H1 (cell line): ENCODE results near the gene NXPH2. TPM values are rescaled to one million over a fixed set of nuclear protein-coding genes. Genes with fewer than 3 reads are reported as not detected.

Experiments used
- CHD1 ChIP-seq: IDR thresholded peaks from 2 replicates; pipeline ENCODE4 v1.6.1; 2012; ENCODE audit warnings: low read depth, low read length, improper control_type of control experiment
- GTF2F1 ChIP-seq: IDR thresholded peaks from 2 replicates; pipeline ENCODE4 v1.6.1; 2012; ENCODE audit warnings: low read depth, low read length, improper control_type of control experiment, borderline replicate concordance
- KDM4A ChIP-seq: IDR thresholded peaks from one replicate; pipeline ENCODE4 v1.7.1; 2012; ENCODE audit warnings: low read depth, mild to moderate bottlenecking, moderate library complexity, low read length, inconsistent platforms; ENCODE audit not compliant: severe bottlenecking
- POLR2A ChIP-seq, 2 experiments: IDR thresholded peaks; 1 replicate in 1 of 2; 2 replicates in 1 of 2; pipeline ENCODE4 v1.6.1; 2011; ENCODE audit warnings: low read depth in 2 of 2, low read length in 2 of 2, mild to moderate bottlenecking in 2 of 2; ENCODE audit errors: control extremely low read depth in 1 of 2
- SIN3A ChIP-seq, 2 experiments: IDR thresholded peaks in 1 of 2; conservative IDR thresholded peaks in 1 of 2; 2 replicates each; pipeline ENCODE4 v1.6.1; 2011 to 2012; ENCODE audit warnings: low read length in 2 of 2, improper control_type of control experiment in 1 of 2, low read depth in 1 of 2, mild to moderate bottlenecking in 1 of 2
- SIRT6 ChIP-seq: IDR thresholded peaks from one replicate; pipeline ENCODE4 v1.7.1; 2012; ENCODE audit warnings: low read length, inconsistent platforms
- SIX5 ChIP-seq: IDR thresholded peaks from 2 replicates; pipeline ENCODE4 v1.6.1; 2011; ENCODE audit warnings: mild to moderate bottlenecking, low read depth, low read length
- SUZ12 ChIP-seq: fragments of 200-600 bp; sonication (generic); IDR thresholded peaks from 2 replicates; pipeline ENCODE4 v1.6.1; 2012; ENCODE audit warnings: mild to moderate bottlenecking, inconsistent platforms, low read length, moderate library complexity, mixed read lengths
- TCF12 ChIP-seq: IDR thresholded peaks from 2 replicates; pipeline ENCODE4 v1.6.1; 2011; ENCODE audit warnings: low read depth, mild to moderate bottlenecking, low read length
- polyA plus RNA-seq, 7 experiments: library from polyadenylated mRNA; depleted of rRNA in 3 of 7; stranded (reverse) in 5 of 7; unstranded in 2 of 7; fragments of >200 nt in 5 of 7; fragments of 200-250 nt in 2 of 7; gene quantifications; 1 replicate in 5 of 7; 2 replicates in 1 of 7; 4 replicates in 1 of 7; pipeline versions ENCODE4 v1.2.1 to v1.2.3, GENCODE V29; 2011 to 2013; ENCODE audit warnings: missing spikeins in 2 of 7, mixed read lengths in 2 of 7
- total RNA-seq: library from RNA; stranded (reverse); fragmentation: NEBNext Ultra II Directional; extraction: Animal tissue kit (Norgen Biotek cat#: 25700); gene quantifications from 2 replicates; pipeline ENCODE4 v1.2.1, GENCODE V29; 2021
- TF ChIP-seq, protein P1 (sequence below): fragments of 300-600 bp; sonication (generic); IDR thresholded peaks from 2 replicates; pipeline ENCODE4 v1.7.1; 2012; ENCODE audit warnings: low read length, moderate library complexity, mild to moderate bottlenecking, inconsistent platforms; ENCODE audit not compliant: insufficient replicate concordance
- TF ChIP-seq, protein P2 (sequence below): IDR thresholded peaks from 2 replicates; pipeline ENCODE4 v1.6.1; 2012; ENCODE audit warnings: inconsistent platforms

NXPH2 gene
- total and polyA plus RNA-seq, 2 of the 8 experiments (the other 6 are each of a cell fraction or from before 2014, with no cell fraction given): 1.9 to 6.9 TPM

DNA sequence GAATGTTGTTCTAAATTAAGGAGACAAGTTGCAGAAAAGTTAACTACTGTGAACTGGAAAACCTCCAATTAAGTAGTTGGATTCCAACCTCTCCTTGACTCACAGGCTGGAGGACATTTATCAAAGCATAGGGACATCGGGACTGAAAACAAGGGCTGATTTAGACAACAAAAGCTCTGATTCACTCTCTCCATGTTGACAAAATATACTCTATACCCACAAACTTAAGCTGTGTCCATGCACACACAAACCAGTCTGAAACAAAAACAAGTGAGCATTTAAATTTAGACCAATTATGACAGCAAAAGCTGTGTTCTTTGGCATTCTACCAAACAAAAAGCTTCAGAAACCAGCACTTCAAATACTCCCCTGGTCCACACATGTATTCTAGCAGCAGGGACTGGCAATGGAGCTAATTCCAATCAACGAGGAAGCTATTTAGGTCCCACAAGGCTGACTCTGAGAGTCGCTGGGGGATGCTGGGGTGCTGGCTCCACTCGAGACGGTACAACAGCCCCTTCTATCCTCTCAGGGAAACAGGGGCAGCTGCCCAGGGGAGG, 71.4 kb downstream of the NXPH2 start (continued):
- TF ChIP-seq, protein P1, sequence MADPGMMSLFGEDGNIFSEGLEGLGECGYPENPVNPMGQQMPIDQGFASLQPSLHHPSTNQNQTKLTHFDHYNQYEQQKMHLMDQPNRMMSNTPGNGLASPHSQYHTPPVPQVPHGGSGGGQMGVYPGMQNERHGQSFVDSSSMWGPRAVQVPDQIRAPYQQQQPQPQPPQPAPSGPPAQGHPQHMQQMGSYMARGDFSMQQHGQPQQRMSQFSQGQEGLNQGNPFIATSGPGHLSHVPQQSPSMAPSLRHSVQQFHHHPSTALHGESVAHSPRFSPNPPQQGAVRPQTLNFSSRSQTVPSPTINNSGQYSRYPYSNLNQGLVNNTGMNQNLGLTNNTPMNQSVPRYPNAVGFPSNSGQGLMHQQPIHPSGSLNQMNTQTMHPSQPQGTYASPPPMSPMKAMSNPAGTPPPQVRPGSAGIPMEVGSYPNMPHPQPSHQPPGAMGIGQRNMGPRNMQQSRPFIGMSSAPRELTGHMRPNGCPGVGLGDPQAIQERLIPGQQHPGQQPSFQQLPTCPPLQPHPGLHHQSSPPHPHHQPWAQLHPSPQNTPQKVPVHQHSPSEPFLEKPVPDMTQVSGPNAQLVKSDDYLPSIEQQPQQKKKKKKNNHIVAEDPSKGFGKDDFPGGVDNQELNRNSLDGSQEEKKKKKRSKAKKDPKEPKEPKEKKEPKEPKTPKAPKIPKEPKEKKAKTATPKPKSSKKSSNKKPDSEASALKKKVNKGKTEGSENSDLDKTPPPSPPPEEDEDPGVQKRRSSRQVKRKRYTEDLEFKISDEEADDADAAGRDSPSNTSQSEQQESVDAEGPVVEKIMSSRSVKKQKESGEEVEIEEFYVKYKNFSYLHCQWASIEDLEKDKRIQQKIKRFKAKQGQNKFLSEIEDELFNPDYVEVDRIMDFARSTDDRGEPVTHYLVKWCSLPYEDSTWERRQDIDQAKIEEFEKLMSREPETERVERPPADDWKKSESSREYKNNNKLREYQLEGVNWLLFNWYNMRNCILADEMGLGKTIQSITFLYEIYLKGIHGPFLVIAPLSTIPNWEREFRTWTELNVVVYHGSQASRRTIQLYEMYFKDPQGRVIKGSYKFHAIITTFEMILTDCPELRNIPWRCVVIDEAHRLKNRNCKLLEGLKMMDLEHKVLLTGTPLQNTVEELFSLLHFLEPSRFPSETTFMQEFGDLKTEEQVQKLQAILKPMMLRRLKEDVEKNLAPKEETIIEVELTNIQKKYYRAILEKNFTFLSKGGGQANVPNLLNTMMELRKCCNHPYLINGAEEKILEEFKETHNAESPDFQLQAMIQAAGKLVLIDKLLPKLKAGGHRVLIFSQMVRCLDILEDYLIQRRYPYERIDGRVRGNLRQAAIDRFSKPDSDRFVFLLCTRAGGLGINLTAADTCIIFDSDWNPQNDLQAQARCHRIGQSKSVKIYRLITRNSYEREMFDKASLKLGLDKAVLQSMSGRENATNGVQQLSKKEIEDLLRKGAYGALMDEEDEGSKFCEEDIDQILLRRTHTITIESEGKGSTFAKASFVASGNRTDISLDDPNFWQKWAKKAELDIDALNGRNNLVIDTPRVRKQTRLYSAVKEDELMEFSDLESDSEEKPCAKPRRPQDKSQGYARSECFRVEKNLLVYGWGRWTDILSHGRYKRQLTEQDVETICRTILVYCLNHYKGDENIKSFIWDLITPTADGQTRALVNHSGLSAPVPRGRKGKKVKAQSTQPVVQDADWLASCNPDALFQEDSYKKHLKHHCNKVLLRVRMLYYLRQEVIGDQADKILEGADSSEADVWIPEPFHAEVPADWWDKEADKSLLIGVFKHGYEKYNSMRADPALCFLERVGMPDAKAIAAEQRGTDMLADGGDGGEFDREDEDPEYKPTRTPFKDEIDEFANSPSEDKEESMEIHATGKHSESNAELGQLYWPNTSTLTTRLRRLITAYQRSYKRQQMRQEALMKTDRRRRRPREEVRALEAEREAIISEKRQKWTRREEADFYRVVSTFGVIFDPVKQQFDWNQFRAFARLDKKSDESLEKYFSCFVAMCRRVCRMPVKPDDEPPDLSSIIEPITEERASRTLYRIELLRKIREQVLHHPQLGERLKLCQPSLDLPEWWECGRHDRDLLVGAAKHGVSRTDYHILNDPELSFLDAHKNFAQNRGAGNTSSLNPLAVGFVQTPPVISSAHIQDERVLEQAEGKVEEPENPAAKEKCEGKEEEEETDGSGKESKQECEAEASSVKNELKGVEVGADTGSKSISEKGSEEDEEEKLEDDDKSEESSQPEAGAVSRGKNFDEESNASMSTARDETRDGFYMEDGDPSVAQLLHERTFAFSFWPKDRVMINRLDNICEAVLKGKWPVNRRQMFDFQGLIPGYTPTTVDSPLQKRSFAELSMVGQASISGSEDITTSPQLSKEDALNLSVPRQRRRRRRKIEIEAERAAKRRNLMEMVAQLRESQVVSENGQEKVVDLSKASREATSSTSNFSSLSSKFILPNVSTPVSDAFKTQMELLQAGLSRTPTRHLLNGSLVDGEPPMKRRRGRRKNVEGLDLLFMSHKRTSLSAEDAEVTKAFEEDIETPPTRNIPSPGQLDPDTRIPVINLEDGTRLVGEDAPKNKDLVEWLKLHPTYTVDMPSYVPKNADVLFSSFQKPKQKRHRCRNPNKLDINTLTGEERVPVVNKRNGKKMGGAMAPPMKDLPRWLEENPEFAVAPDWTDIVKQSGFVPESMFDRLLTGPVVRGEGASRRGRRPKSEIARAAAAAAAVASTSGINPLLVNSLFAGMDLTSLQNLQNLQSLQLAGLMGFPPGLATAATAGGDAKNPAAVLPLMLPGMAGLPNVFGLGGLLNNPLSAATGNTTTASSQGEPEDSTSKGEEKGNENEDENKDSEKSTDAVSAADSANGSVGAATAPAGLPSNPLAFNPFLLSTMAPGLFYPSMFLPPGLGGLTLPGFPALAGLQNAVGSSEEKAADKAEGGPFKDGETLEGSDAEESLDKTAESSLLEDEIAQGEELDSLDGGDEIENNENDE: no peak
- TF ChIP-seq KDM4A (no peak), SIN3A (conservative IDR thresholded peaks at IDR 0.05 in 1 of 2, IDR thresholded peaks at IDR 0.05 in 1 of 2; ENCODE audit: low read depth in 1 of 2, low read length in 2 of 2) (no peak), POLR2A (IDR thresholded peaks at IDR 0.05; ENCODE audit: control extremely low read depth in 1 of 2, low read depth in 2 of 2, low read length in 2 of 2) (no peak), GTF2F1 (no peak), CHD1 (no peak), SIX5 (no peak), SUZ12 (no peak), TCF12 (no peak), SIRT6 (no peak)
- TF ChIP-seq, protein P2, sequence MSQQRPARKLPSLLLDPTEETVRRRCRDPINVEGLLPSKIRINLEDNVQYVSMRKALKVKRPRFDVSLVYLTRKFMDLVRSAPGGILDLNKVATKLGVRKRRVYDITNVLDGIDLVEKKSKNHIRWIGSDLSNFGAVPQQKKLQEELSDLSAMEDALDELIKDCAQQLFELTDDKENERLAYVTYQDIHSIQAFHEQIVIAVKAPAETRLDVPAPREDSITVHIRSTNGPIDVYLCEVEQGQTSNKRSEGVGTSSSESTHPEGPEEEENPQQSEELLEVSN: no peak
